GM10248 (cell line): ENCODE data around the gene IMMP2L.

Experiments
- CTCF ChIA-PET: fragments of 300-600 bp; sonication (Branson Sonifier 250); formaldehyde crosslinking; extraction: SDS; loops from one replicate; lab custom pipeline; 2021; ENCODE audit warnings: antibody characterized with exemption; lab: Yijun Ruan, JAX
- POLR2A ChIA-PET: fragments of 350-650 bp; sonication (Branson Sonifier 250); formaldehyde crosslinking; extraction: SDS; loops from one replicate; lab custom pipeline; 2020; ENCODE audit warnings: antibody characterized with exemption; lab: Yijun Ruan, JAX
- DNase-seq: peaks from one replicate; pipeline ENCODE4 v3.0.0; 2012; ENCODE audit errors: extremely low spot score
- CTCF ChIP-seq: IDR thresholded peaks from 2 replicates; pipeline ENCODE4 v1.5.1; 2012; ENCODE audit warnings: mild to moderate bottlenecking, low read depth; ENCODE audit errors: extremely low read depth, missing control alignments, control extremely low read depth

Gene IMMP2L

DNA sequence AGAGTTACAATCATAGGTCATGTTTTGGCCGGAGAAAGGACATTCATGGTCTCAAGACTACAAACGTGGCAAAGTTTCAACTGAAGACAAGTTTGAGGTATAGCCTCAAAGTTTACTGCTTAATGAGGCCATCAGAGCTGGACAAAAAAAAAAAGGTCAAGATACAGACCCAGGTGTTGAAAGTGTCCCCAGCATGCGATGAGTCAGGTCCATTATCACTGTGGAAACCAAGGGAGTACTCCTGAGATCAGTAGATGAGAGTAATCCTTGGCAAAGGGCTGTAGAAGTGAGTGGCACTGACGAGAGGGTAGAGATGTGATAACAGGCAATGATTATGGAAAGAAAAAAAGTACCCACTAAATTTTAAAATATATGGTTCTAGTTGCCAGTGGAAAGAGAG, 551.5 kb downstream of the IMMP2L start:
- no peak for TF ChIP-seq CTCF
- ChIA-PET POLR2A (no interaction called here), CTCF (interaction anchor here (1.3 kb wide), 1 partner anchor 9 kb away, joined by 3 read pairs; no protein-coding TSS in a partner anchor)
- no peak for DNase-seq

- POLR2A ChIA-PET, result no interaction called here
- CTCF ChIA-PET, result interaction anchor here (1.3 kb wide), 1 partner anchor 10 kb away, joined by 3 read pairs; no protein-coding TSS in a partner anchor
- no peak for DNase-seq
These were observed 552.7 kb downstream of the IMMP2L start for GRCh38 chr7:111009526-111010040.

DNA sequence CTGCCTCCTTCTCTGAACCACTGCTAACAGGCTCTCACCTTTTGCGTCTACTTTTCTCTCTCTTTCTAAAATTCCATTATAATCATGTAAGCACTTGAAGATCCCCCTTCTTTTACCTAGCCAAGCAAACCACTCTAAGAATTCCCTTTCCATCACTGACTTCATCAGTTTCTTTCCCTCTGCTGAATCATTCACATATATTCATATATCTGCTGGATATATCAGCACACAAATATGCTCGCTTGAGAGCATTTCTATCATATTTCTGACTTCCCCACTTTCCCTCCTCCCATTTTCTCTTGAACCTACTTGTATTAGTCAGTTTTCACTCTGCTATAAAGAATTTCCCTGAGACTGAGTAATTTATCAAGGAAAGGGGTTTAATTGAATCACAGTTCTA, 555.6 kb downstream of the IMMP2L start:
- no peak for TF ChIP-seq CTCF
- ChIA-PET CTCF (no interaction called here), POLR2A (no interaction called here)
- no peak for DNase-seq

More at GRCh38 chr7:111009526-111010040, 552.7 kb downstream of the IMMP2L start:
- TF ChIP-seq CTCF, result no peak

GRCh38 chr7:111006040-111006439, 556.3 kb downstream of the IMMP2L start:
- ChIA-PET CTCF (interaction anchor here (1.5 kb wide), 1 partner anchor 10 kb away, joined by 5 read pairs; no protein-coding TSS in a partner anchor), POLR2A (no interaction called here)
- DNase-seq, result no peak
- no peak for TF ChIP-seq CTCF

DNA sequence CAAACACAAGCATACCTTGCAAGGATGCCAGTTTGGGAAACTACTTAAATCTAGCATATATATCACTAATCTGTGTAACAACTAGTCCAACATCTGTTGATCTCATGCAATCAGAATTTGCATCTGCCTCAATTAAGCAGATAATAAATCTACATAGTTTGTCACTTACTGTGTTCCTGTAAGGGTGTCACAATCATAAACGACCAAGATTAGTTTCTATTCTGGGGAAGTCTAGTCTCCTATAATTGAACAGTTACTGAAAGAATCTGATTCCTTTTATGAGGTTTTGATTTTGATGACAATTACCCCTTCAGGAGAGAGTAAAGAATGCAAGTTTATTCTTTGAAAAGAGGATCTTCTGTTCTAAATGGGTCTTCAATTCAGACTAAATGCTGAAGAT, 556.8 kb downstream of the IMMP2L start:
- ChIA-PET POLR2A (no interaction called here), CTCF (interaction anchor here (1.5 kb wide), 1 partner anchor 10 kb away, joined by 5 read pairs; no protein-coding TSS in a partner anchor)
- DNase-seq, result no peak
- no peak for TF ChIP-seq CTCF

GRCh38 chr7:111004310-111004901, 557.9 kb downstream of the IMMP2L start:
- ChIA-PET POLR2A (no interaction called here), CTCF (no interaction called here)

More at GRCh38 chr7:111004310-111004901, 557.9 kb downstream of the IMMP2L start:
- no peak for DNase-seq
- TF ChIP-seq CTCF, result no peak
